SK-N-SH treated with all-trans-retinoic acid at 6 μM for 48 hours (cell line): ENCODE data around the gene ASCC3.

Experiments
- ATAC-seq: fragments of 200-7000 bp; cut with Tn5 transposase; 3 replicates; pipeline ENCODE4 v1.9.1; 2020; ENCODE audit warnings: mild to moderate bottlenecking, moderate library complexity
- ARNTL ChIP-seq: fragments of 450-650 bp; formaldehyde crosslinking; IDR thresholded peaks from 2 replicates; pipeline ENCODE4 v1.5.0; 2020; ENCODE audit warnings: low read depth, mild to moderate bottlenecking, moderate library complexity, borderline replicate concordance
- BACH2 ChIP-seq: fragments of 250-450 bp; sonication (Bioruptor Pico); IDR thresholded peaks from 2 replicates; pipeline ENCODE4 v1.9.0; 2021; ENCODE audit warnings: mild to moderate bottlenecking, borderline replicate concordance
- CREB5 ChIP-seq: fragments of 250-450 bp; sonication (Bioruptor Pico); IDR thresholded peaks from 2 replicates; pipeline ENCODE4 v1.5.1; 2020; ENCODE audit warnings: low read depth, mild to moderate bottlenecking, moderate library complexity
- CSDC2 ChIP-seq: fragments of 250-450 bp; sonication (Bioruptor Pico); IDR thresholded peaks from 2 replicates; pipeline ENCODE4 v1.5.0; 2020; ENCODE audit warnings: mild to moderate bottlenecking, moderate library complexity
- CSRNP3 ChIP-seq: fragments of 250-450 bp; sonication (Bioruptor Pico); IDR thresholded peaks from 2 replicates; pipeline ENCODE4 v1.5.1; 2021; ENCODE audit warnings: mild to moderate bottlenecking, moderate library complexity
- ESRRG ChIP-seq: fragments of 250-450 bp; sonication (Bioruptor Pico); IDR thresholded peaks from 2 replicates; pipeline ENCODE4 v1.6.1; 2021; ENCODE audit warnings: mild to moderate bottlenecking
- GLIS3 ChIP-seq: fragments of 250-450 bp; sonication (Bioruptor Pico); IDR thresholded peaks from 2 replicates; pipeline ENCODE4 v1.5.0; 2020; ENCODE audit warnings: mild to moderate bottlenecking, moderate library complexity
- ISL1 ChIP-seq: fragments of 250-450 bp; sonication (Bioruptor Pico); IDR thresholded peaks from 2 replicates; pipeline ENCODE4 v2.1.2; 2022; ENCODE audit warnings: mild to moderate bottlenecking, moderate library complexity
- OSR1 ChIP-seq: fragments of 250-450 bp; sonication (Bioruptor Pico); IDR thresholded peaks from 2 replicates; pipeline ENCODE4 v1.8.0; 2022; ENCODE audit warnings: moderate library complexity, mild to moderate bottlenecking, inconsistent platforms
- PATZ1 ChIP-seq: fragments of 250-450 bp; sonication (Bioruptor Pico); IDR thresholded peaks from 2 replicates; pipeline ENCODE4 v1.8.0; 2020; ENCODE audit warnings: mild to moderate bottlenecking, moderate library complexity, borderline replicate concordance
- POU6F1 ChIP-seq: fragments of 250-450 bp; sonication (Bioruptor Pico); IDR thresholded peaks from 2 replicates; pipeline ENCODE4 v1.8.0; 2021; ENCODE audit warnings: low read depth, mild to moderate bottlenecking, moderate library complexity, borderline replicate concordance
- PPARA ChIP-seq: fragments of 250-450 bp; sonication (Bioruptor Pico); IDR thresholded peaks from 2 replicates; pipeline ENCODE4 v1.5.0; 2020; ENCODE audit warnings: mild to moderate bottlenecking, borderline replicate concordance
- SNAI2 ChIP-seq: fragments of 250-450 bp; sonication (Bioruptor Pico); IDR thresholded peaks from 2 replicates; pipeline ENCODE4 v1.5.0; 2020; ENCODE audit warnings: mild to moderate bottlenecking, moderate library complexity
- TCF4 ChIP-seq: fragments of 250-450 bp; sonication (Bioruptor Pico); IDR thresholded peaks from 2 replicates; pipeline ENCODE4 v1.8.0; 2021; ENCODE audit warnings: mild to moderate bottlenecking, moderate library complexity, borderline replicate concordance
- TOX ChIP-seq: fragments of 250-450 bp; sonication (Bioruptor Pico); IDR thresholded peaks from 2 replicates; pipeline ENCODE4 v1.8.0; 2021; ENCODE audit warnings: mild to moderate bottlenecking, moderate library complexity, borderline replicate concordance
- TSHZ2 ChIP-seq: fragments of 250-450 bp; sonication (Bioruptor Pico); IDR thresholded peaks from 2 replicates; pipeline ENCODE4 v1.5.0; 2020; ENCODE audit warnings: mild to moderate bottlenecking, moderate library complexity
- ZC3H10 ChIP-seq: fragments of 250-450 bp; sonication (Bioruptor Pico); IDR thresholded peaks from 2 replicates; pipeline ENCODE4 v1.5.1; 2021; ENCODE audit warnings: mild to moderate bottlenecking, moderate library complexity
- ZFP3 ChIP-seq: fragments of 250-450 bp; sonication (Bioruptor Pico); IDR thresholded peaks from 2 replicates; pipeline ENCODE4 v1.5.0; 2020; ENCODE audit warnings: mild to moderate bottlenecking, moderate library complexity
- ZFP30 ChIP-seq: fragments of 450-650 bp; formaldehyde crosslinking; IDR thresholded peaks from 2 replicates; pipeline ENCODE4 v1.5.0; 2022; ENCODE audit warnings: mild to moderate bottlenecking, moderate library complexity
- ZNF70 ChIP-seq: fragments of 450-650 bp; formaldehyde crosslinking; IDR thresholded peaks from 2 replicates; pipeline ENCODE4 v1.5.0; 2020; ENCODE audit warnings: mild to moderate bottlenecking, moderate library complexity
- ZNF8 ChIP-seq: fragments of 450-650 bp; formaldehyde crosslinking; IDR thresholded peaks from 2 replicates; pipeline ENCODE4 v1.5.0; 2020; ENCODE audit warnings: mild to moderate bottlenecking, moderate library complexity

Gene ASCC3

GRCh38 chr6:100881707-100882040 is 545 bp upstream of the ASCC3 start:
- TF ChIP-seq ZNF8 (CRISPR knock-in tag) (no peak), TCF4 (CRISPR knock-in tag) (no peak), PPARA (CRISPR knock-in tag) (no peak), TSHZ2 (CRISPR knock-in tag) (no peak), CSDC2 (no peak), CSRNP3 (no peak), SNAI2 (CRISPR knock-in tag) (no peak), GLIS3 (CRISPR knock-in tag) (no peak), ISL1 (CRISPR knock-in tag) (no peak), PATZ1 (CRISPR knock-in tag) (no peak), OSR1 (CRISPR knock-in tag) (no peak), ZFP30 (CRISPR knock-in tag) (no peak), ZFP3 (CRISPR knock-in tag) (no peak), ARNTL (CRISPR knock-in tag) (no peak), TOX (CRISPR knock-in tag) (no peak), ESRRG (CRISPR knock-in tag) (no peak), POU6F1 (CRISPR knock-in tag) (no peak), ZNF70 (CRISPR knock-in tag) (no peak), BACH2 (CRISPR knock-in tag) (no peak), CREB5 (CRISPR knock-in tag) (no peak)
- TF ChIP-seq, all 23 proteins: peak for 0
- peak; percentile 24 for ATAC-seq

GRCh38 chr6:100880149-100880852 is 828 bp downstream of the ASCC3 start:
- ATAC-seq = peak; percentile 1; the same call in 1 of the 3 replicates
- TF ChIP-seq TSHZ2 (CRISPR knock-in tag) (no peak), POU6F1 (CRISPR knock-in tag) (no peak), ESRRG (CRISPR knock-in tag) (no peak), TCF4 (CRISPR knock-in tag) (no peak), BACH2 (CRISPR knock-in tag) (no peak), ZNF70 (CRISPR knock-in tag) (no peak), PPARA (CRISPR knock-in tag) (no peak), ZNF8 (CRISPR knock-in tag) (no peak), ISL1 (CRISPR knock-in tag) (no peak), CREB5 (CRISPR knock-in tag) (no peak), ZC3H10 (CRISPR knock-in tag) (no peak), CSRNP3 (no peak), ARNTL (CRISPR knock-in tag) (no peak)
